ENCODE results near the gene ATF2.

Gene ATF2

DNA sequence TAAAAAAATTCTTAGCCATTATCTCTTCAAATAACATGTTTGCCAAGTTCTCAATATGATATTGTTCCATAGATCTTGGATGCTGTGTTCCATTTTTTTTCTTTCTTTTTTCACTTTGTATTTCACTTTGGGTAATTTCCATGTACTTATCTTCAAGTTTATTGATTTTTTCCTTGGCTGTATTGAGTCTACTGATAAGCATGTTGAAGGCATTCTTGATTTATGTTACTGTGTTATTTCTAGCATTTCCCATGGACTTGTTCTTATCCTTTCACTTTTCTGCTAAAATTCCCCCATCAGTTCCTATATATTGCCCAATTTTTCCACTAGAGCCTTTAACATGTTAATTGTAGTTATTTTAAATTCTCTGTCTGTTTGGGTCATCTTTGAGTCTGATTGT lies 112.0 kb downstream of the ATF2 start:
- TF ChIP-seq, protein P1, sequence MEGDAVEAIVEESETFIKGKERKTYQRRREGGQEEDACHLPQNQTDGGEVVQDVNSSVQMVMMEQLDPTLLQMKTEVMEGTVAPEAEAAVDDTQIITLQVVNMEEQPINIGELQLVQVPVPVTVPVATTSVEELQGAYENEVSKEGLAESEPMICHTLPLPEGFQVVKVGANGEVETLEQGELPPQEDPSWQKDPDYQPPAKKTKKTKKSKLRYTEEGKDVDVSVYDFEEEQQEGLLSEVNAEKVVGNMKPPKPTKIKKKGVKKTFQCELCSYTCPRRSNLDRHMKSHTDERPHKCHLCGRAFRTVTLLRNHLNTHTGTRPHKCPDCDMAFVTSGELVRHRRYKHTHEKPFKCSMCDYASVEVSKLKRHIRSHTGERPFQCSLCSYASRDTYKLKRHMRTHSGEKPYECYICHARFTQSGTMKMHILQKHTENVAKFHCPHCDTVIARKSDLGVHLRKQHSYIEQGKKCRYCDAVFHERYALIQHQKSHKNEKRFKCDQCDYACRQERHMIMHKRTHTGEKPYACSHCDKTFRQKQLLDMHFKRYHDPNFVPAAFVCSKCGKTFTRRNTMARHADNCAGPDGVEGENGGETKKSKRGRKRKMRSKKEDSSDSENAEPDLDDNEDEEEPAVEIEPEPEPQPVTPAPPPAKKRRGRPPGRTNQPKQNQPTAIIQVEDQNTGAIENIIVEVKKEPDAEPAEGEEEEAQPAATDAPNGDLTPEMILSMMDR (IDR thresholded peaks at IDR 0.05; ENCODE audit: insufficient read depth, low read length, poor library complexity, severe bottlenecking), result no peak
- DNase-seq (ENCODE audit: extremely low read depth, insufficient read length), result no peak
- H3K4me3 ChIP-seq (replicated peaks; ENCODE audit: low read depth, low read length), result no peak overlapping the region
- H3K27me3 ChIP-seq (replicated peaks; ENCODE audit: control insufficient read depth, insufficient read depth, low read length), result no peaks in the 10 kb centered on the region
- H3K36me3 ChIP-seq (ENCODE audit: control insufficient read depth, insufficient read depth, low read length), result no peaks in the 10 kb centered on the region

DNA sequence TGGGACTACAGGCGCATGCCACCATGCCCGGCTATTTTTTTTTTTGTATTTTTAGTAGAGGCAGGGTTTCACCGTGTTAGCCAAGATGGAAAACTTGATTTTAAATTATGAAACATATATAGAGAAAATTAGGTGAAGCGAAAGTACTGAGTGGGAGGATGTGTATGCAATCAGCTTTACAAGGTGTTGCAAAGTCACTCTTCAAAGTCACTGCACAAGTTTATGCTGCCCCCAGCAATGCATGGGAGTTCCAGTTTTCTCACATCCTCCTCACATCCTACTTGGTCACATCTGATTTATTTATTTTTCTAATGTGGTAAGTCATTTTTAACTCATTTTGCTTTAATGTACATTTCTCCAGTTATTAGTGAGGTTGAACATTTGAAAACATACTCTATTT lies 113.7 kb downstream of the ATF2 start:
- Histone ChIP-seq H3K4me3 (replicated peaks; ENCODE audit: low read depth, low read length) (no peak overlapping the region), H3K27me3 (replicated peaks; ENCODE audit: control insufficient read depth, insufficient read depth, low read length) (no peaks in the 10 kb centered on the region), H3K36me3 (ENCODE audit: control insufficient read depth, insufficient read depth, low read length) (no peaks in the 10 kb centered on the region)
- DNase-seq (ENCODE audit: extremely low read depth, insufficient read length), result no peak
- TF ChIP-seq, protein P1 (IDR thresholded peaks at IDR 0.05; ENCODE audit: insufficient read depth, low read length, poor library complexity, severe bottlenecking), result no peak

DNA sequence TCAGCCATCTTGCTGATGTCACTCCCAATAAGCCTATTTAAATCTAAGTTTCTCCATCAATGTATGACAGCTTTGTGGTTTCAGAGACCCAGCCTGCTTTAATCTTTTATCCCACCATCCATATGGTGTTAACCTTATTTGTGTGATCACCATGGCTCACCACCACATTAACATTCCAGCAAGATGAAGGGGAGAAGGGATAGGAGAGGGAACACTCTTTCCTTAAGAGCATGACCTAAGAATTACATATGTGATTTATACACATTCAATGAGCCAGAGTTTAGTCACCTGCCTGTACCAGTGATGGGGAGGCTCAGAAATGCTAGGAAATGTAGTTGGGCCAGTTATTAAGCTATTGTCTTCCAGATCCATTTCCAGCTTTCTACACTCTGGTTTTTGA lies 118.3 kb downstream of the ATF2 start:
- DNase-seq (ENCODE audit: extremely low read depth, insufficient read length), result no peak
- H3K27me3 ChIP-seq (replicated peaks; ENCODE audit: control insufficient read depth, insufficient read depth, low read length), result no peaks in the 10 kb centered on the region
- H3K4me3 ChIP-seq (replicated peaks; ENCODE audit: low read depth, low read length), result no peak overlapping the region
- H3K36me3 ChIP-seq (ENCODE audit: control insufficient read depth, insufficient read depth, low read length), result no peaks in the 10 kb centered on the region
- TF ChIP-seq, protein P1 (IDR thresholded peaks at IDR 0.05; ENCODE audit: insufficient read depth, low read length, poor library complexity, severe bottlenecking), result no peak

DNA sequence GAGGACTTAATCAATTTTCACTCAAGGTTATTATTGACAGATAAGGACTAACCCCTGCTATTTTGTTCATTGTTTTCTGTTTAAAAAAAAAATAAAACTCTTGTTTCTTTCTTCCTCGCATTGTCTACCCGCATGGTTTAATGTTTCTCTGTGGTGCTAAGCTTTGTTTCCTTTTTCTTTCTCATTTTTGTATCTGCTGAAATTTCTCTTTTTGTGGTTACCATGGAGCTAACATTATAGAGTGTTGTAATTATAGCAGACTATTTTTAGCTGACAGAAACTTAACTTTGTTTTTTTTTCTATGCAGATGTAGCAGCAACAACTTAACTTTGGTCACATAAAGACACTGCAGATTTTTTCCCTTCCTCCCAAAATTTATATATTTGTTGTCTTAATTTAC lies 119.7 kb downstream of the ATF2 start:
- TF ChIP-seq, protein P1 (IDR thresholded peaks at IDR 0.05; ENCODE audit: insufficient read depth, low read length, poor library complexity, severe bottlenecking), result no peak
- H3K4me3 ChIP-seq (replicated peaks; ENCODE audit: low read depth, low read length), result no peak overlapping the region
- DNase-seq (ENCODE audit: extremely low read depth, insufficient read length), result no peak

DNA sequence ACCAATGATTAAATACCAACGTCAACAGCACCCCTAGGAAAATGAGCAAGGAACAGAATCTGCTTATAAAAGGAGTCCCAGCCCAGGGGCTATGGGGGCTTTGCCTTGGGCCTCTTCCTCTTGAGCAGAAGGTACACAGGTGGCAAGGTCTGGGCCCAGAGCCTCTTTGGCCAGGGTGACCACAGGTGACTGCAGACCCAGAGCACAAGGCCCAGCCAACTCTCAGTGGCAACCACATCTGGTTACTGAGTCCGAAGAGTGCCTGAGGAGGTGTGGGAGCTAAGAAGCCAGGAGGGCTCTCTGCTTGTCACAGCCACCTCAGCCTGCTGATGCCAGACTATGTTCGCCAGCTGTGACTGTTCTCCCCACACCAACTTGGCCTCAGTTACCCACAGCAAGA lies 128.5 kb downstream of the ATF2 start:
- DNase-seq (ENCODE audit: extremely low read depth, insufficient read length), result no peak
- no peaks in the 10 kb centered on the region for H3K36me3 ChIP-seq (ENCODE audit: control insufficient read depth, insufficient read depth, low read length)
- TF ChIP-seq, protein P1 (IDR thresholded peaks at IDR 0.05; ENCODE audit: insufficient read depth, low read length, poor library complexity, severe bottlenecking), result no peak
- H3K27me3 ChIP-seq (replicated peaks; ENCODE audit: control insufficient read depth, insufficient read depth, low read length), result no peaks in the 10 kb centered on the region
- H3K4me3 ChIP-seq (replicated peaks; ENCODE audit: low read depth, low read length), result no peak overlapping the region

More for the DNA sequence above, 119.7 kb downstream of the ATF2 start:
- Histone ChIP-seq H3K36me3 (ENCODE audit: control insufficient read depth, insufficient read depth, low read length) (no peaks in the 10 kb centered on the region), H3K27me3 (replicated peaks; ENCODE audit: control insufficient read depth, insufficient read depth, low read length) (no peaks in the 10 kb centered on the region)

DNA sequence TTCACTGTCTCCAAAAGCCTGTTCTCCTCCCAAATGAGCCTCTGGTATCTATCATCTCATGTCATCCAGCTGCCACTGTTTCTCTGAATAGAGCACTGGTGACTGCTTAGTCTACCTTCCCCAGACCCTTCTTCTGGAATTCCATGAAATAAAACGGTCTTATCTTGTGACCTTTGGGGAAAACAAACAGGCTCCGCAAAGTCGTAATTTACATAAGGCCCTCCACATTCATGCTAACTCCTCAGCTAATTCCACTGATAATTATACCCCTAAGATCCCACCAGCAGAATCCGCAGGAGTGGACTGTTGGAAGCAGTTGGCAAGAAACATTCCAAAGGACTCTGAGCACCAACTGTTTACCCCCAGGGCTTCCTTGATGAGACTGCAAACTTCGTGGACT lies 129.0 kb downstream of the ATF2 start:
- no peak for DNase-seq (ENCODE audit: extremely low read depth, insufficient read length)
- TF ChIP-seq, protein P1 (IDR thresholded peaks at IDR 0.05; ENCODE audit: insufficient read depth, low read length, poor library complexity, severe bottlenecking), result no peak
- no peaks in the 10 kb centered on the region for H3K27me3 ChIP-seq (replicated peaks; ENCODE audit: control insufficient read depth, insufficient read depth, low read length)
- H3K4me3 ChIP-seq (replicated peaks; ENCODE audit: low read depth, low read length), result no peak overlapping the region
- no peaks in the 10 kb centered on the region for H3K36me3 ChIP-seq (ENCODE audit: control insufficient read depth, insufficient read depth, low read length)
